Transverse colon (tissue), 4 donors: ENCODE measurements around the gene C1orf185. TPM values are rescaled to one million over a fixed set of nuclear protein-coding genes. Genes with fewer than 3 reads are reported as not detected.

Source experiments
- DNase-seq: peaks from one replicate; pipeline ENCODE4 v3.0.0-alpha.2; 2019
- H3K27ac ChIP-seq, 4 donors: fragments of 200-600 bp; sonication (generic); 2 replicates each; pipeline ENCODE4 v1.5.1; 2016 to 2018; ENCODE audit warnings: inconsistent platforms in 4 of 4
- H3K27me3 ChIP-seq: fragments of 200-600 bp; sonication (generic); 2 replicates; pipeline ENCODE4 v1.5.1; 2017; ENCODE audit warnings: inconsistent platforms
- H3K36me3 ChIP-seq, 4 donors: fragments of 200-600 bp; sonication (generic); 2 replicates each; pipeline ENCODE4 v1.5.1; 2017 to 2019; ENCODE audit warnings: inconsistent platforms in 4 of 4
- H3K4me1 ChIP-seq, 4 donors: fragments of 200-600 bp; sonication (generic); 2 replicates each; pipeline ENCODE4 v1.5.1; 2017 to 2020; ENCODE audit warnings: inconsistent platforms in 4 of 4
- H3K4me3 ChIP-seq, 4 donors: fragments of 200-600 bp; sonication (generic); 1 replicate in 1 of 4; 2 replicates in 3 of 4; pipeline versions ENCODE4 v1.5.1 to v1.6.1; 2017 to 2019; ENCODE audit warnings: inconsistent platforms in 4 of 4
- H3K9me3 ChIP-seq, 2 donors: fragments of 200-600 bp; sonication (generic); 2 replicates each; pipeline ENCODE4 v1.5.1; 2017 to 2019; ENCODE audit warnings: inconsistent platforms in 2 of 2
- EP300 ChIP-seq: sonication (generic); formaldehyde crosslinking; IDR thresholded peaks from one replicate; pipeline ENCODE4 v1.6.1; 2017; ENCODE audit warnings: antibody characterized with exemption, low read depth
- POLR2A ChIP-seq: fragments of 450-650 bp; IDR thresholded peaks from one replicate; pipeline ENCODE4 v1.6.1; 2016; ENCODE audit warnings: antibody characterized with exemption, mild to moderate bottlenecking, moderate library complexity
- POLR2AphosphoS5 ChIP-seq, 3 donors: sonication (generic); formaldehyde crosslinking; IDR thresholded peaks; one replicate each; pipeline ENCODE4 v1.6.1; 2016; ENCODE audit warnings: antibody characterized with exemption in 3 of 3
- WGBS, 2 donors: methylation state at CpG; one replicate each; pipeline ENCODE4 v1.1.5; 2018; ENCODE audit warnings: low coverage in 1 of 2; 5-methylcytosine and 5-hydroxymethylcytosine counted together
- in situ Hi-C, 4 donors: fragments of 200-750 bp; cut with MboI; loops; one replicate each; pipeline versions ENCODE4 v1.15.0 to v1.15.1; 2017; ENCODE audit warnings: low sequenced_read_pairs in 3 of 4, low pct_ligation_motif_present in 1 of 4, low pct_unique_long_range_greater_than_20kb in 1 of 4
- intact Hi-C: fragments of 100-400 bp; cut with DNase I; formaldehyde crosslinking; loops from one replicate; pipeline ENCODE4 v1.15.1; 2023; ENCODE audit warnings: low total_unique reads
- total RNA-seq, 4 donors: library from RNA; depleted of rRNA; stranded (reverse); fragments of >200 nt; gene quantifications; one replicate each; pipeline ENCODE4 v1.1.0, GENCODE V29; 2016
- TF ChIP-seq, protein P1 (sequence below), 5 experiments: fragments of 200-600 bp in 3 of 5; fragments of 450-650 bp in 2 of 5; sonication (generic) in 3 of 5; IDR thresholded peaks; 1 replicate in 2 of 5; 2 replicates in 3 of 5; pipeline ENCODE4 v1.5.1; 2016 to 2017; ENCODE audit warnings: antibody characterized with exemption in 5 of 5, inconsistent platforms in 3 of 5, mild to moderate bottlenecking in 2 of 5, moderate library complexity in 1 of 5

C1orf185 gene
- total RNA-seq, 4 donors from 2014 or later, result not detected

DNA sequence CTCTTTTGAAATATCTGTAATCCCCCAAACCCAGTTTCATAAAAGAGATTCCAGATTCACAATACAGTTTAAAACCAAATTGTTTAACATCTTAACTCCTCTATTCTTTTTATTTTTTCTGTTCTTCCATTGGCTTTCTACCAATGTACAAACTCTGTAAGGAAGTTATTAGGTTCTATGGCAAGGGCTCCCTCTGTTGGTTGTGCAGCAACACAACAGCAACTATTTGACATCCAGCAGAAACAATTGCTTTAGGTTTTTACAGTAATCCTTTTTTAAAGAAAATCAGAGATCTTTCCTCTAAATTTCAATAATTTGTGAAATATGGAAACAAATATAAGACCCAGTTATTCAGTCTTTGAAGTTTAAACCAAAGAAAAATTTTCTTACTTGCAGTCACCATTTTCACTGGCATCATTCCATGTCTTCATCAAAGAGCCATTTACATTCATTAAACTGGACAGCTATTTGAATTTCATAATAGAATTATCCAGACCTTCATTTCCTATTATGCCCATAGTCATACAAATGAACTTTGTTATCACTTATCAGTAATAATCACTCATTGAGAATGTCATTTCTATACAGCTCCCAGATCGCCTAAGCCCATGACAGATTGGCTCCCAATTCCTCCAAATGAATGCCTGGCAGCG is 87.5 kb downstream of the C1orf185 start:
- Histone ChIP-seq H3K27ac (no peak overlapping the region), H3K36me3 (no peaks in the 10 kb centered on the region), H3K27me3 (no peaks in the 10 kb centered on the region), H3K9me3 (no peaks in the 10 kb centered on the region), H3K4me3 (no peak overlapping the region), H3K4me1 (no peaks in the 10 kb centered on the region)
- TF ChIP-seq, protein P1, sequence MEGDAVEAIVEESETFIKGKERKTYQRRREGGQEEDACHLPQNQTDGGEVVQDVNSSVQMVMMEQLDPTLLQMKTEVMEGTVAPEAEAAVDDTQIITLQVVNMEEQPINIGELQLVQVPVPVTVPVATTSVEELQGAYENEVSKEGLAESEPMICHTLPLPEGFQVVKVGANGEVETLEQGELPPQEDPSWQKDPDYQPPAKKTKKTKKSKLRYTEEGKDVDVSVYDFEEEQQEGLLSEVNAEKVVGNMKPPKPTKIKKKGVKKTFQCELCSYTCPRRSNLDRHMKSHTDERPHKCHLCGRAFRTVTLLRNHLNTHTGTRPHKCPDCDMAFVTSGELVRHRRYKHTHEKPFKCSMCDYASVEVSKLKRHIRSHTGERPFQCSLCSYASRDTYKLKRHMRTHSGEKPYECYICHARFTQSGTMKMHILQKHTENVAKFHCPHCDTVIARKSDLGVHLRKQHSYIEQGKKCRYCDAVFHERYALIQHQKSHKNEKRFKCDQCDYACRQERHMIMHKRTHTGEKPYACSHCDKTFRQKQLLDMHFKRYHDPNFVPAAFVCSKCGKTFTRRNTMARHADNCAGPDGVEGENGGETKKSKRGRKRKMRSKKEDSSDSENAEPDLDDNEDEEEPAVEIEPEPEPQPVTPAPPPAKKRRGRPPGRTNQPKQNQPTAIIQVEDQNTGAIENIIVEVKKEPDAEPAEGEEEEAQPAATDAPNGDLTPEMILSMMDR (IDR thresholded peaks at IDR 0.05), result peak; percentile 76 to 93 (median 87)
- TF ChIP-seq POLR2A (no peak), EP300 (no peak)
- intact Hi-C loops (loop anchor here (5.0 to 10.0 kb wide), 2 partner anchors 105 to 417 kb away; no protein-coding TSS in a partner anchor), in situ Hi-C loops (loop anchor here (5.0 to 25.0 kb wide), 7 partner anchors 105 to 827 kb away; no protein-coding TSS in a partner anchor)
- peak; percentile 31 for DNase-seq
- WGBS, 2 donors, result 63 to 80% methylated on average over 1 to 2 of the region's 2 CpGs

DNA sequence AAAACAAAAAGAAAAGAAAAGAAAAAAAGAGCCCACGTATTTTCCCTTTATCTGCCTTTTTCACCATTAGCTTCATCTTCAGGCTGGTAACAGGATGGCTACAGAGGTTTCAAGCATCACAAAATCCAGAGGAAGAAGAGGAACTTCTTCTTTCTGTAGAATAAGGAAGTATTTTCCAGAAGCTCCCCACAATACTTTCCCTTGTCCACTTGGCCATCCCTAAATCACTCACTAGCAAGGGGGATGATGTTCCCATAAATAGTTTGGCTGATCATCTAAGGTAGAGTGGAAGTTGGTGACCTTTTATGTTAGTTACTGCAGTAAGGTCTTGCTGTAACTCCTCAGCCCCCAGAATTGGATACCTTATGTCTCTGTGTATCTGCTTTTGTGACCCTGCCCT is 88.9 kb downstream of the C1orf185 start:
- WGBS, 2 donors, result 54 to 58% methylated on average over 1 of the region's 1 CpG
- no peaks in the 10 kb centered on the region for H3K4me1 ChIP-seq
- no peaks in the 10 kb centered on the region for H3K27me3 ChIP-seq
- DNase-seq, result no peak
- TF ChIP-seq POLR2AphosphoS5 (IDR thresholded peaks at IDR 0.05) (no peak), POLR2A (no peak), EP300 (no peak)
- TF ChIP-seq, protein P1 (IDR thresholded peaks at IDR 0.05), result no peak
- H3K4me3 ChIP-seq, result no peak overlapping the region
- in situ Hi-C loops, result loop anchor here (5.0 to 25.0 kb wide), 5 partner anchors 104 to 829 kb away; no protein-coding TSS in a partner anchor
- intact Hi-C loops, result loop anchor here (10.0 kb wide), 1 partner anchor 104 kb away; no protein-coding TSS in a partner anchor
- H3K9me3 ChIP-seq, result no peaks in the 10 kb centered on the region
- H3K36me3 ChIP-seq, result no peaks in the 10 kb centered on the region
- H3K27ac ChIP-seq, result no peak overlapping the region

DNA sequence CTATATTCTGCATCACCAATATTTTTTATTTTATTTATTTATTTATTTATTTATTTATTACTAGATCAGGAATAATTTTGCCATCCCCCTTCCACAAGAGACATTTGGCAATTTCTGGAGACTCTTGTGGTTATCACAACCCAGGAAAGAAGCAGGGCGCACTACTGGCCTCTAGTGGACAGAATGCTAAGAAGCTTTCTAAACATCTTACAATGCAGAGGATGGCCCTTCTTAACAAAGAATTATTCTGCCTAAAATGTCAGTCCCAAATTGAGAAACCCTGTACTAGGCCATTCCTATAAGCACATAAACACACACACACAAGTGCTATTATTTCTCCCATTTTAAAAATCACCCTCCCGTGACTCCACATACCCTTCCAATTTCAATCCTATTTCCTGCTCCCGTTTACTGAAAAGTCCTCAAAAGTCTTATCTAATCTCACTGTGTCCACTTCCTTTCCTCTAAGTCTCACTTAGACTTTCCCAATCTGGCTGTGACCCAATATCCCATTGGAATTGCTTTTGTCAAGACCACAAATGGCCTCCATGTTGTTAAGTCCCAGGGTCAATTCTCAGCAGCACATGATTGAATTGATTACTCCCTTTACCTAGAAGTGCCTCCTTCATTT is 90.3 kb downstream of the C1orf185 start:
- intact Hi-C loops (loop anchor here (10.0 kb wide), 1 partner anchor 102 kb away; no protein-coding TSS in a partner anchor), in situ Hi-C loops (loop anchor here (5.0 to 25.0 kb wide), 5 partner anchors 102 to 830 kb away; no protein-coding TSS in a partner anchor)
- Histone ChIP-seq H3K36me3 (no peaks in the 10 kb centered on the region), H3K4me1 (no peaks in the 10 kb centered on the region), H3K27ac (no peak overlapping the region), H3K27me3 (no peaks in the 10 kb centered on the region), H3K4me3 (no peak overlapping the region), H3K9me3 (no peaks in the 10 kb centered on the region)
- WGBS, 2 donors, result 48 to 57% methylated on average over 3 of the region's 3 CpGs
- TF ChIP-seq, protein P1 (IDR thresholded peaks at IDR 0.05), result peak; percentile 62 to 91 (median 81)
- no peak for TF ChIP-seq EP300
- DNase-seq, result peak; percentile 63

DNA sequence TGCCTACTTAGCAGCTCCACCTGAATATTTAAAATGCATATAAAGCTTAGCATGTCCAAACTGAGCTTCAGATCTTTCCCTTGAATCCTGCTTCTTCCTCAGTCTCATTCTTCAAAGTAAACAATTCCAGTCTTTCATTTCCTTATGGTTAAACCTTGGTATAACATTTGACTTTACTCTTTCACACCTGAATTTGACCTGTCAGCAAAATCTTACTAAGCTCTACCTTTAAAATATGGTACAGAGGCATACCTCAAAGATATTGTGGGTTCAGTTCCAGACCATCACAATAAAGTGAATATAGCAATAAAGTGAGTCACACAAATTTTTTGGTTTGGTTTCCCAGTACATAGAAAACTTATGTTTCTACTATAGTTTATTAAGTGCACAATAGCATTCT is 91.5 kb downstream of the C1orf185 start:
- Histone ChIP-seq H3K27ac (no peak overlapping the region), H3K9me3 (no peaks in the 10 kb centered on the region), H3K4me3 (no peak overlapping the region), H3K4me1 (no peaks in the 10 kb centered on the region), H3K27me3 (no peaks in the 10 kb centered on the region), H3K36me3 (no peaks in the 10 kb centered on the region)
- in situ Hi-C loops (loop anchor here (5.0 to 25.0 kb wide), 5 partner anchors 101 to 831 kb away; no protein-coding TSS in a partner anchor), intact Hi-C loops (loop anchor here (10.0 kb wide), 1 partner anchor 101 kb away; no protein-coding TSS in a partner anchor)
- TF ChIP-seq POLR2AphosphoS5 (IDR thresholded peaks at IDR 0.05) (no peak), POLR2A (no peak), EP300 (no peak)
- TF ChIP-seq, protein P1 (IDR thresholded peaks at IDR 0.05), result no peak
- DNase-seq, result no peak
